Astrocyte of the hippocampus (primary cell): ENCODE results near the gene TAF10.

Experiments used
- DNase-seq: peaks from one replicate; pipeline ENCODE4 v3.0.0; 2011; ENCODE audit warnings: low read depth, low spot score

Gene TAF10

GRCh38 chr11:6608726-6609501, 3.1 kb downstream of the TAF10 start:
- no peak for DNase-seq

- no peak for DNase-seq
These were observed 4.0 kb downstream of the TAF10 start for GRCh38 chr11:6608011-6608410.

DNA sequence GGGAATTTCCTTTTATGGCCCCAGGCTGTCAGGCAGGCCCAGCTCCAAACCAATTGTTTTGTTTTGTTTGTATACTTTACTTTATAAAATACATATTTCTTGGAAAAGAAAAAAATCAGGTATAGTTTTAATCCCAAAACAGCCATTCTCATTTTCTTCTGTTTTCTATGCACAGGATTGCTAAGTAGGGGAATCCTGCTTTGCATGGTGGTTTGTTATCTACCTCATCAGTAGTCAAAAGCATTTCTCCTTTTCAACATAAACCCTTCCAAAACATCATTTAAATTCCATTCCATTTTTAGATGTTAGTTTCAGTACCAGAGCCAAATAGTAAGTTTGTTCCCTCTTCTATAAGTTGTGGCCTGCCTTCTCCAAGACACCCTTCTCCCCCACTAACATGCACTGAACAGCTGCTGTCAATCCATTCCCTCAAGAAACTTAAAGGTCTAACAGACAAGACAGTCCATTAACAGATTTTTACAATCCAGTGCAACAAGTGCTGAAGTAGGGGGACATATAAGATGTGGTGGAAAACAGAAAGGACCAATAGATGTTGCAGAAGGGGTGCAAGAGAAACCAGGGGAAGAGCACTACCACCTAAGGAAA, 4.7 kb downstream of the TAF10 start:
- DNase-seq = no peak

DNA sequence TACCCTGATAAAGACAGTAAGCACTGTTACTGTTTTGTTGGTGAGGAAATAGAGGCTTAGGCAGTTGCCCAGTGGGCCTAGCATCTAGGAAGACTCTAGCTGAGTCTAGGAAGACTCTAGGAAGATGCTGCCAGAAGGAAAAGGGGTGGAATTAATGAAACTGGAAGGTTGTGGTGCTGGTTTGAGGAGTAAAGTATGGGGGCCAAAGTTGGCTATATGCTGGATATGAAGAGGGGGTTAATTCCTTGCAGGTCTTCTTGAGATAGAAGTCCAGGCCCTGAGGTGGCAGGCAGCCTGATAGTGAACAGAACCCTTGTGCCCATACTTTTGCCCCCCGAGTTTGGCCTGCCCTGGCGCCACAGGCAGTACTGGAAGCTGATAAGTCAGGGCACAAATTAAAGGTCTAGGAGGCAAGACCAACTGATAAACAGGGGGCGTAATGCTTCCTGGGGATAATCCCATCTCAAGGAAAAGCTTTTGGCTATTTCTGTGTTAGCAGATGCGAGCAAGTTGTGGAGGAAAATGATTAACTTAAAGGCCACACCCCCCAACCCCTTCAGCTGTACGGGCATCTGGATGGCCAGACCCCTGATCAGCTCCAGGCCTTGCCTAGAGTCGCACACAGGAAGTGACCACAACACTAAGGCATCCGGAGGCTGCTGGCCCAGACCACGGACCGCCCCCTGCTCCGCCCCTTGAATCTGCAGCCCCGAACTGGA, 5.4 kb downstream of the TAF10 start:
- peak; percentile 96 for DNase-seq

GRCh38 chr11:6604790-6605189, 7.2 kb downstream of the TAF10 start:
- no peak for DNase-seq

- peak; percentile 81 for DNase-seq
These were observed 7.9 kb downstream of the TAF10 start for GRCh38 chr11:6604081-6604626.

- DNase-seq = peak; percentile 97
These were observed 8.5 kb downstream of the TAF10 start, which contains the start of the genes ILK and RRP8 for GRCh38 chr11:6603287-6604080. Gene ILK, plus strand, starts transcription at chr11:6603774. Its CDS starts 498 bp downstream, at chr11:6604272. Gene RRP8, minus strand, starts transcription at chr11:6603616. Its CDS starts 114 bp downstream, at chr11:6603502.

DNA sequence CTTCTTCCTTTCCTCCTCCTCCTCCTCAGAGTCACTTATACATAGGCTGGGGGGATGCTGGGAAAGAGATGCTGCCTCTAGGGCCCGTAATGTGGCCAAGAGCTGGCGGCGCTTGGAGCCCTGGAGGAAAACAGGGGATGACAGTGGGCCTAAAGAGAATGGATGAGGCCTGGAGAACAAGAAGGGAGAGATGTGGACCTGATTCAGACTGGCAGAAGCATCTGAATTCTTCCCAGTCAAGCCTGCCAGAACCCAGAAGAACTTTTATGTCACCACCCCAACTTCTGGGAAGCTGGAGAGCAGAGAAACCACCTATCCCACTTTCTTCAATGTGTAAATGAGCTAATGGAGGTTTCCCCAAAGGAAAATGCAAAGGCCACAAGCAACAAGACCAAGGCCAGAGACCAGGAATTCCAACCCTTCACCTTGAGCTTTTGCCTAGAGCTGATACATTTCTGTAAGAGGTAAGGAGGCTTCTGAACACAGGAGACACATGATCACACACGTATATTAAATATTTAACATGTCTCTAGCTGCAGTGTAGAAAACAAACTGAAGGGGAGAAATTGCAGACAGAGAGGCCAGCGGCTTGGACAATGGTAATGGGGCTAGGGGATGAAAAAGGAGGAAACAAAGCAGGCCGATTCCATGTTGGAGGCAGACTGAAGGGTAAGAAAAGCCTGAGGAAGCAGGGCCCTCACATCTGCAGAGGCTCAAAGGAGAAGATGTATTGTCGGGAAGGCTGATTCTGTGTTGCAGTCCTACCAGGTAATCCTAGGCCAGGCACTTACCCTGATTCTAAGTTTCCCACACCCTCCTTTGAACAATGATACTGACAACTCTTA, 9.7 kb downstream of the TAF10 start:
- DNase-seq = no peak

DNA sequence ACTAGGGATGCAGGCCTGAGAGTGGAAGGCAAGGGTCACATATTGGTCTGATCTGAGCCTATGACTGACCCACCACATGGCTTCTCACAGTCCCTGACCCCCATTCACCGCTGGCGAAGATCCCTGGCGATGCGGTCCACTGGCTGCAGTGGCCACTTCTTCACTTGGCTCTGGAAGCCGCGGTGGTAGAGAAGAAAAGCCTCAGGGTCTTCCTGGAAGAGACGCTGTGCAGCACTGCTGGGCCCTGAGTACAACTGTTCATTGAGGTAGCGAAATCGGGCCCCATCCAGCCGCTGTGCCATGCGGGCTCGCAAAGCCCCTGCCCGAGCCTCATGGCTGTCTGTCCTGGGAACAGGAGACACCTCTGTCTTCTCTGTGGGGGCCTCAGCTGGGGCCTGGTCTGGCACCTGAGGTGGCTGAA, 11.0 kb downstream of the TAF10 start:
- DNase-seq = no peak

GRCh38 chr11:6599881-6600390, 12.1 kb downstream of the TAF10 start:
- no peak for DNase-seq

DNA sequence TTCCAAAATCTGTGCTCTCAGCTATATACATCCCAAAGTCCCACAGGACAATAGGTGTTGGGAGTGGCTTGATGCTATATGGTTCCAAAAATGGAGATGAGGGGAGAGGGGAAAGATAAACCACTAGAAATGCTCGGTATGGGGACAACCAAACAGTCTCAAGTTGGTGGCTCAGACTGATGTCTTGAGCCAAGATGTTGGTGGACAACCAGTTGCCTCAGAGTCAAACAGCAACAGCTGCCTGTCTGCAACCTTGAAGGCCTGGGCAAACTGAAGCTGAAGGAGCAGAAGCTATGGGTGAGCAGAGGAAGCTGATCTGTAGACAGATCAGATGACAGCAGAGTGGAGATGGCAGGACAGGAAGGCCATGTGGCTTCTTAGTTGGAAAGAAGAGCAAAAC, 12.6 kb downstream of the TAF10 start:
- no peak for DNase-seq

DNA sequence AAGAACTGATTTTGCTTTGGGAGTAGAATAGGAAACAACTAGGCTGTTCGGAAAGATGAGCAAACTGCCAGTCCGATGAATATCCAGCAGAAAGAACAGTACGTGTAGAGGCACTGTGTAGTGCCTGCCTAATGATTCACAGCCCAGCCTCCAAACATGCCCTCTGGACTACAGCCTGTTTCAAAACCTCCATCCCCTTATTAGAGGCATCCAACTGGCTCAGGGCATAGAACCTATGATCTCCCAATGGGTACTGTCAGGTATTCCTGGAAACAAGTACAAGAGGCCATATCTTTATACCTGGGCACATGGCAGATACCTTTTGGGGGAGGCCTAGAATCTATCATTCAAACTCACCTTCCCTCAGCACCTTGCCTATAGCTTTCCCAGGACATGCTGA, 13.5 kb downstream of the TAF10 start:
- no peak for DNase-seq

GRCh38 chr11:6596239-6596877, 15.7 kb downstream of the TAF10 start:
- DNase-seq = no peak

DNA sequence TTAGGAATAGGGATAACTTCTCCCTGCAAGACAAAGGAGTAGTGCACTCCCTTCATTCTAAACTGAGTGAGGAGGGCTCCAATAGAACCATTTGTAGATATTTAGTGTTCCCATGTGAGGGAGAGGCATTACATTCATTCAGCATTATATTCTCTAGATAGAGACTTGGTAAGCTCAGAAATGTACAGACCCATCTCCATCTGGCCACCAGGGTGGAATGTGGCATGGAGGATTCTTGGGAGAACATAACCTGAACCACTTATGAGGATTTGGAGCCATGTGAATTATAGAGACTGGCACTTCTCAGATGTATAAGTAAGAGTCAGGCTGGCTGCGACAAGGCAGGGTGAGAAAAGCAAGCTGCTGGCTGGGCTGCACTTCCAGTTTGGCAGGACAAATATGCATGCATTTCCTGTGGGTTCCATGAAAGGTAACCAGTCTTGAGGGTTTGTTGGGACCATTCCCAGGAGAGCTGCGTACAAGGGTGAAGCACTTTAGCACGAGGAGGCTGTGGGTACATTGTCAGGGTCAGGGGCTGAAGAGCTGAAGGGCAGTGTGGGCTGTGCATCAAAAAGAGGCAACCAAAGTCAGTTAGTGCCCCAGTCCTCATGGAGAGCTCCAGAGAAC, 17.8 kb downstream of the TAF10 start:
- no peak for DNase-seq

- DNase-seq = no peak
These were observed 24.0 kb downstream of the TAF10 start for GRCh38 chr11:6588018-6588417.

- no peak for DNase-seq
These were observed 24.6 kb downstream of the TAF10 start for GRCh38 chr11:6587360-6587953.

DNA sequence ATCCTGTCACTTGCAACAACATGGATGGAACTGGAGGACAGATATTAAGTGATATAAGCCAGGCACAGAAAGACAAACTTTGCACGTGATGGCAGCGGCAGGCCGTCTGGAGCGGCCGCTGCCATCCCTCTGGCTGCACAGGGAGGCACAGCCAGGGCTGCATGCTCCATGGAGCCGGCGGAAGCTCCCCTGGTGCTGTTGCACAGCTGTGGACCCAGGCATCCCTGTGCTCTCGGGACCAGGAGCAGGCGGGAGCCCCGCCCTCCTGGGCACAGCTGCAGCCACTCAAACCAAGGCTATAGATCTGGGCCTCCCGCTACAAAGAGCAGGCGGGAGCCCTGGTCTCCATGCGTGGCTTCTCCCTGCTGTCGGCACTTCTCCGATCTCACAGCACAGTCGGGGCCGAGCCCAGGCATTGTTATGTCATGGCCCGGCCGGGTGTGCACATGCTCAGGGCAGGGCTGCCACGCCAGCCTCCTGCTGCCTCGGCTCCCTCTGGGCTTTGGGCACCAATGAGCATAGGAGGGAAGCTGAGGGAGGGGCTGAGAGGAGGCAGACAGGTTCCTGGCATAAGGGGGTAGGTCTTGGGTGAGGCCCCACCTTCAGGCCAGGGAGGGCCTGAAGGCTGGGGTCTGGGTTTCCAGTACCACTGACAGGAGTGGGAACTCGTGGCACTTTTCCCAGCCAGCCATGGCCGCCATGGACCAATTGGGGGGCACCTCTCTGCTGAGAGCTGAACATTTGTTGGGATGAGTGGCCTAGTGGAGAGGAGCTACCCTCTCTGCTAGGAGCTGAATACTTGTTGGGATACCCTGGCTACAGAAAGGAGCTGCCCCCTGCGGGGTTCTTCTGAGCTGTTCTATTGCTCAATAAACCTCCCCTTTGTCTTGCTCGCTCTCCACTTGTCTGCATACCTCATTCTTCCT, 25.3 kb downstream of the TAF10 start:
- no peak for DNase-seq

DNA sequence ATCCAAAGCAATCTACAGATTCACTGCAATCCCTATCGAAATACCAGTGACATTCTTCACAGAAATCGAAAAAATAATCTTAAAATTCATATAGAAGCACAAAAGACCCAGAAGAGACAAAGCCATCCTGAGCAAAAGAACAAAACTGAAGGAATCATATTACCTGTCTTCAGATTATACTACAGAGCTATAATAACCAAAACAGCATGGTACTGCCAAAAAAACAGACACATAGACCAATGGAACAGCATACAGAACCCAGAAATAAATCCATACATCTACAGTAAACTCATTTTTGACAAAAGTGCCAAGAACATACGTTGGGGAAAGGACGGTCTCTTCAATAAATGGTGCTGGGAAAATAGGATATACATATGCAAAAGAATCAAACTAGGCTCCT, 27.5 kb downstream of the TAF10 start:
- DNase-seq = no peak
